Endothelial cell of umbilical vein (primary cell): ENCODE data around the gene UPK3A.

Experiments used
- FOS ChIP-seq: IDR thresholded peaks from 2 replicates; pipeline ENCODE4 v1.6.1; 2011; ENCODE audit warnings: mild to moderate bottlenecking, low read length, moderate library complexity, borderline replicate concordance; ENCODE audit not compliant: insufficient read depth
- JUN ChIP-seq: IDR thresholded peaks from 2 replicates; pipeline ENCODE4 v1.6.1; 2011; ENCODE audit warnings: borderline replicate concordance, low read depth; ENCODE audit not compliant: insufficient read length, insufficient read depth
- MYC ChIP-seq: IDR thresholded peaks from one replicate; pipeline ENCODE4 v1.6.1; 2011; ENCODE audit warnings: mild to moderate bottlenecking, low read depth, low read length
- TF ChIP-seq, protein P1 (sequence below), 2 donors: IDR thresholded peaks; 1 replicate in 1 of 2; 2 replicates in 1 of 2; pipeline ENCODE4 v1.5.1; 2011; ENCODE audit warnings: low read length in 2 of 2, mild to moderate bottlenecking in 2 of 2, moderate library complexity in 2 of 2, control low read depth in 1 of 2, inconsistent platforms in 1 of 2, low read depth in 1 of 2; ENCODE audit not compliant: insufficient read depth in 1 of 2; ENCODE audit errors: extremely low read depth in 1 of 2

DNA sequence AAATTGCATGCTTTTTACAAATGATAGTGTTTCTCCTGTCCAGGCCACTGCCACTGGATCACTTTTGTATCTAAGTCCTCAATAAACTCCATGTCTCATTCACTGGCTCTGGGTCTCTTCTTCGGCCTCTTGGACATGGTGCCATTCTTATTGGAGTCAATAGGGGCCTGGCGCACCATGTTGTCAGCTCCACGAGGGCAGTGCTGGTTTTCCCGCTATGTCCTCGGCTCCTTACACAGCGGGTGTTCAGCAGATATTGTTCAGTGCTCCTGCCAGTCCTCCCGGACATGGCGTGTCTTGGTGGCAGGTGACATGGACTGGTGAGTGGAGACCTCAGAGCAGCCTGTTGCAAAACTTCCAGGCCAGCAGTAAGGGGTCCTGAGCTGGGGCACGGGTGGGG is 21.4 kb downstream of the UPK3A start:
- TF ChIP-seq, protein P1, sequence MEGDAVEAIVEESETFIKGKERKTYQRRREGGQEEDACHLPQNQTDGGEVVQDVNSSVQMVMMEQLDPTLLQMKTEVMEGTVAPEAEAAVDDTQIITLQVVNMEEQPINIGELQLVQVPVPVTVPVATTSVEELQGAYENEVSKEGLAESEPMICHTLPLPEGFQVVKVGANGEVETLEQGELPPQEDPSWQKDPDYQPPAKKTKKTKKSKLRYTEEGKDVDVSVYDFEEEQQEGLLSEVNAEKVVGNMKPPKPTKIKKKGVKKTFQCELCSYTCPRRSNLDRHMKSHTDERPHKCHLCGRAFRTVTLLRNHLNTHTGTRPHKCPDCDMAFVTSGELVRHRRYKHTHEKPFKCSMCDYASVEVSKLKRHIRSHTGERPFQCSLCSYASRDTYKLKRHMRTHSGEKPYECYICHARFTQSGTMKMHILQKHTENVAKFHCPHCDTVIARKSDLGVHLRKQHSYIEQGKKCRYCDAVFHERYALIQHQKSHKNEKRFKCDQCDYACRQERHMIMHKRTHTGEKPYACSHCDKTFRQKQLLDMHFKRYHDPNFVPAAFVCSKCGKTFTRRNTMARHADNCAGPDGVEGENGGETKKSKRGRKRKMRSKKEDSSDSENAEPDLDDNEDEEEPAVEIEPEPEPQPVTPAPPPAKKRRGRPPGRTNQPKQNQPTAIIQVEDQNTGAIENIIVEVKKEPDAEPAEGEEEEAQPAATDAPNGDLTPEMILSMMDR (IDR thresholded peaks at IDR 0.05; ENCODE audit: extremely low read depth in 1 of 2, insufficient read depth in 1 of 2, low read depth in 1 of 2, low read length in 2 of 2): no peak
- TF ChIP-seq MYC (no peak), FOS (no peak), JUN (no peak)
